SU-DHL-6 (cell line): Measurements from ENCODE around the gene SLC38A11.
"Not testable (repeated sequence)": the region's sequence is repeated elsewhere in the genome, so short reads cannot be mapped to it uniquely, and the experiment has no call there.

ENCODE experiments used
- H2AFZ ChIP-seq: fragments of 200-600 bp; sonication (generic); 2 replicates; pipeline ENCODE4 v1.6.1; 2014; ENCODE audit warnings: low read depth, mild to moderate bottlenecking, moderate library complexity, mixed read lengths, antibody characterized with exemption, low read length; ENCODE audit not compliant: severe bottlenecking
- H3F3A ChIP-seq: fragments of 200-600 bp; shearing (Covaris generic); 2 replicates; pipeline ENCODE4 v1.6.0; 2016; ENCODE audit warnings: antibody characterized with exemption, mild to moderate bottlenecking; ENCODE audit not compliant: insufficient read depth
- H3K27ac ChIP-seq: fragments of 200-600 bp; sonication (generic); 2 replicates; pipeline ENCODE4 v1.5.1; 2016; ENCODE audit warnings: low read depth, mild to moderate bottlenecking, low read length, moderate library complexity, mixed read lengths
- H3K27me3 ChIP-seq: fragments of 200-600 bp; sonication (generic), shearing (Covaris generic); 2 replicates; pipeline ENCODE4 v1.6.0; 2014; ENCODE audit warnings: mild to moderate bottlenecking, low read length
- H3K36me3 ChIP-seq: fragments of 200-600 bp; sonication (generic); 2 replicates; pipeline ENCODE4 v1.6.1; 2014; ENCODE audit warnings: mild to moderate bottlenecking, low read length, mixed read lengths
- H3K4me2 ChIP-seq: fragments of 300-600, 200-600 bp; shearing (Covaris generic), sonication (generic); 2 replicates; pipeline ENCODE4 v1.6.0; 2014; ENCODE audit warnings: low read length, low read depth, mild to moderate bottlenecking; ENCODE audit not compliant: poor library complexity, severe bottlenecking
- H3K4me3 ChIP-seq: fragments of 200-600 bp; sonication (generic); 2 replicates; pipeline ENCODE4 v1.5.1; 2014; ENCODE audit warnings: antibody characterized with exemption, low read length, mild to moderate bottlenecking, mixed read lengths; ENCODE audit not compliant: insufficient read depth, poor library complexity, severe bottlenecking
- H3K79me2 ChIP-seq: fragments of 200-600 bp; sonication (generic); 2 replicates; pipeline ENCODE4 v1.6.1; 2014; ENCODE audit warnings: mild to moderate bottlenecking, low read length, moderate library complexity; ENCODE audit not compliant: insufficient read depth
- H3K9ac ChIP-seq: fragments of 200-600 bp; sonication (generic); 2 replicates; pipeline ENCODE4 v1.7.0; 2014; ENCODE audit warnings: mild to moderate bottlenecking, low read length
- H3K9me2 ChIP-seq: fragments of 200-600 bp; sonication (generic); replicated peaks from 2 replicates; pipeline ENCODE4 v1.6.1; 2014; ENCODE audit warnings: low read length; ENCODE audit not compliant: insufficient read depth
- H3K9me3 ChIP-seq: fragments of 200-600 bp; sonication (generic); 2 replicates; pipeline ENCODE4 v1.6.1; 2014; ENCODE audit warnings: low read length, mixed read lengths; ENCODE audit not compliant: insufficient read depth
- H4K20me1 ChIP-seq: fragments of 200-600 bp; sonication (generic); 2 replicates; pipeline ENCODE4 v1.6.1; 2014; ENCODE audit warnings: low read depth, mild to moderate bottlenecking, antibody characterized with exemption, low read length, moderate library complexity, mixed read lengths
- EZH2phosphoT487 ChIP-seq: fragments of 200-600 bp; sonication (generic), shearing (Covaris generic); conservative IDR thresholded peaks from 2 replicates; pipeline ENCODE4 v1.6.1; 2018; ENCODE audit warnings: mild to moderate bottlenecking, antibody characterized with exemption, low read length, moderate library complexity, mixed read lengths
- TF ChIP-seq, protein P1 (sequence below): fragments of 200-600 bp; sonication (generic); IDR thresholded peaks from one replicate; pipeline ENCODE4 v1.5.1; 2017; ENCODE audit warnings: antibody characterized with exemption, mild to moderate bottlenecking, low read length, moderate library complexity; ENCODE audit not compliant: insufficient read depth, poor library complexity, severe bottlenecking

SLC38A11 gene

DNA sequence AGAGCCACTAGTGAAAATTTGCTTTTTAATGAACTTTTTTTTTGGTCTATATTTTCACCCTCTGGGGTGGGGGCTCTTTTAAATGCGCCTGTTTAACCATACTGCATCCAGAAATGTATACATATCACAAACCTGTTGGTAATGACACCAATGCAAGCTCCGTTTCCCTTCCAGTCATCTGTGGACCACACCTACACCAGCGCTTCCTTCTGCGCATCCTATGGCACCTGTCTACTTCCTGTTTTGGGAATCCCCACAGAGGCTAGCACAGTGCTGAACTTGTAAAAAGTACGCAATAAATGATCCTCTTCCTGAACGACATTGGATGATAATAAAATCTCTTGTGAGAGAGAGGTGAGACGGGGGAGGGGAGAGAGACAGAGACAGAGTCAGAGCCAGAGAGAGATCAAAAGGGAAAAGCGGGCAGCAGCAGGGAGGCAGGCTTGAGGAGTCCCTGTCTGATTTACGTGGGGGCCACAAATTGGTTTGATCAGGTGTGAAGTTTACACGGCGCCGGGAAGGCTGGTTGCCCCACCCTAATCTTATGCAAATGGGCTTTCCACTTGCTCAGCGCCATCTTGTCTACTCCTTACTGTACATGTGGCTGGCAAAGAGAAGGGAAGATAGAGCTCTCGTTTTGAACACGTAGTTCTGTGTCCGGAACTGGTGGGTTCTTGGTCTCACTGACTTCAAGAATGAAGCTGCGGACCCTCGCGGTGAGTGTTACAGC is 38.1 kb upstream of the SLC38A11 start:
- Histone ChIP-seq H3K27ac (no peak overlapping the region), H3K9me3 (no peaks in the 10 kb centered on the region), H3K9me2 (no peaks in the 10 kb centered on the region), H3K4me2 (no peak overlapping the region), H3K4me3 (no peak overlapping the region), H4K20me1 (no peaks in the 10 kb centered on the region), H2AFZ (no peak overlapping the region), H3K9ac (no peak overlapping the region), H3K36me3 (no peaks in the 10 kb centered on the region), H3K79me2 (no peaks in the 10 kb centered on the region), H3K27me3 (no peaks in the 10 kb centered on the region), H3F3A (no peaks in the 10 kb centered on the region)
- TF ChIP-seq, protein P1, sequence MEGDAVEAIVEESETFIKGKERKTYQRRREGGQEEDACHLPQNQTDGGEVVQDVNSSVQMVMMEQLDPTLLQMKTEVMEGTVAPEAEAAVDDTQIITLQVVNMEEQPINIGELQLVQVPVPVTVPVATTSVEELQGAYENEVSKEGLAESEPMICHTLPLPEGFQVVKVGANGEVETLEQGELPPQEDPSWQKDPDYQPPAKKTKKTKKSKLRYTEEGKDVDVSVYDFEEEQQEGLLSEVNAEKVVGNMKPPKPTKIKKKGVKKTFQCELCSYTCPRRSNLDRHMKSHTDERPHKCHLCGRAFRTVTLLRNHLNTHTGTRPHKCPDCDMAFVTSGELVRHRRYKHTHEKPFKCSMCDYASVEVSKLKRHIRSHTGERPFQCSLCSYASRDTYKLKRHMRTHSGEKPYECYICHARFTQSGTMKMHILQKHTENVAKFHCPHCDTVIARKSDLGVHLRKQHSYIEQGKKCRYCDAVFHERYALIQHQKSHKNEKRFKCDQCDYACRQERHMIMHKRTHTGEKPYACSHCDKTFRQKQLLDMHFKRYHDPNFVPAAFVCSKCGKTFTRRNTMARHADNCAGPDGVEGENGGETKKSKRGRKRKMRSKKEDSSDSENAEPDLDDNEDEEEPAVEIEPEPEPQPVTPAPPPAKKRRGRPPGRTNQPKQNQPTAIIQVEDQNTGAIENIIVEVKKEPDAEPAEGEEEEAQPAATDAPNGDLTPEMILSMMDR: no peak
- no peak for TF ChIP-seq EZH2phosphoT487

DNA sequence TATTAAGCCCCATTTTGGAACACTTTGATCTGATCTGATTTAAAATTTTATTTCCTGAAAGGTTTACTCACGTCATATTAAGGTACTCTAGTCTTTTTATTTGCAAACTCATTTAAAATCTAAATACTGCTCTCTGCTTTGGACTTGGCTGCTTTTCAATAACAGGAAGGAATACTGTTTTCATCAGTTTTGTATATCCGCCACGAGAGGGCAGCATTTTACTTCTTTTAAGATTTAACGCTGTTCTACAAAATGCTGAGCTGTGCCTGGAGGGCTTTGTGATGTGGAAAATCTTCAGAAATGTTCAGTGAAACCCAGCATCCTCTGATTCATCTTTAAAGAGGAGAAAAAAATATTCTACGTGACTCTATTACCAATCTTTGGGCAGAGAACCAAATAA is 37.5 kb upstream of the SLC38A11 start:
- no peak overlapping the region for H3K4me2 ChIP-seq

DNA sequence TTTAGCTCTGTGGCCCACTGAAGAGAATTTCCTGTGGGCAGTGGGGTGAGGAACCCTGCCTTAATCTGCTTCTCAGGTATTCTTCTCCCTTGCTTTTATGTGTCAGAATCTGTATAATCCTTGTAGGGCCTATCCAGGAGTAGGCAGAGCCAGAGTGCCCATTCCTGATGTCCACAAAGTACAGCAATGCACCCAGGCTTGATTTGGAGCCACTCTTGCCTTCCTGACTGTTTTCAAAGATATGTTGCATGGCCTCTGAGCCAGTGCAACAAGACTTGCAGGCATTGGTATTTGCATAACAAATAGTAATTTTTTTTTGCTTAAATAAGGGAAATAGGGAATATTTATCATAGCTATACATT is 36.7 kb upstream of the SLC38A11 start:
- not testable (repeated sequence) for H3K27me3 ChIP-seq, H3K36me3 ChIP-seq, H3F3A ChIP-seq, H3K4me2 ChIP-seq, H3K79me2 ChIP-seq, H3K27ac ChIP-seq, H3K9me2 ChIP-seq, H4K20me1 ChIP-seq, H3K9me3 ChIP-seq, H3K9ac ChIP-seq, H3K4me3 ChIP-seq, H2AFZ ChIP-seq

More for the DNA sequence above, 37.5 kb upstream of the SLC38A11 start:
- no peak overlapping the region for H2AFZ ChIP-seq
- no peaks in the 10 kb centered on the region for H3F3A ChIP-seq
- H3K9me2 ChIP-seq: no peaks in the 10 kb centered on the region
- H3K9ac ChIP-seq: no peak overlapping the region
- no peak overlapping the region for H3K27ac ChIP-seq
- no peaks in the 10 kb centered on the region for H3K9me3 ChIP-seq
- H3K79me2 ChIP-seq: no peaks in the 10 kb centered on the region
- no peaks in the 10 kb centered on the region for H4K20me1 ChIP-seq
- H3K4me3 ChIP-seq: no peak overlapping the region
- no peaks in the 10 kb centered on the region for H3K27me3 ChIP-seq
- TF ChIP-seq, protein P1: peak; percentile 36
- TF ChIP-seq EZH2phosphoT487: no peak
- no peaks in the 10 kb centered on the region for H3K36me3 ChIP-seq

DNA sequence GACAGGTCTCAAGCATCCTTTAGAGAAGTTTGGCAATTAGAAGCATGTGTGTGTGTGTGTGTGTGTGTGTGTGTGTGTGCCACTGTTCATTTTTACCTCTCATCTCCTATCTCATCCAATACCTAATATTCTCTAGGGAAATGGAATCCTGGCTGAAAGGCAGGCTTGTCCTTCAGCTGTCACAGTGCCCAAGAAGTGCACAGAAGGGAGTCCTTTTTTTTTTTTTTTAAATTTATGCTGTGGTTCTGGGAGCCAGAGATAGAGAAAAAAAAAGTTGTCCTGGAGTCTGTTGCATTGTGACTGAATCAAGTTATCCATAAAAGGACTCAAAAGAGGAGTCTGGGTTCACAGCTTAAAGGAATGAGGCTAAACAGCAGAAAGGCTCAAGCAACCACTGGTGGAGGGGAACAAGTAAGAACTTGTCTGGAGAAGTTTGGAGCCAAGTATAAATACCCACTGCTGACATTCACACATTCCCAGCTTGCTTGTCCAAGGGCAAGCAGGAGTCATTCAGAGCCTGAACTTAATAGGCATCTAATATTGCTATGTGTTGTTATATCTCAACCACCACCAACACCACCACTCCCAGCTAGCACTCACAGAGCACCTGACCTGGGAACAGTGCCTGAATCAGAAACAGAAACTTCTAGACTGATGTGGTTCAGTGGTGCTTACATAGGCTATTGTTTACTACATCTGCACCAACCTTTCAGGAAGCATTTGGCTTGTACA is 36.2 kb upstream of the SLC38A11 start:
- not testable (repeated sequence) for H4K20me1 ChIP-seq, H3K27ac ChIP-seq, H3K79me2 ChIP-seq, H3K4me3 ChIP-seq, H2AFZ ChIP-seq, H3K4me2 ChIP-seq, H3K9me2 ChIP-seq, H3K9ac ChIP-seq, H3K27me3 ChIP-seq, H3F3A ChIP-seq, H3K9me3 ChIP-seq, H3K36me3 ChIP-seq

DNA sequence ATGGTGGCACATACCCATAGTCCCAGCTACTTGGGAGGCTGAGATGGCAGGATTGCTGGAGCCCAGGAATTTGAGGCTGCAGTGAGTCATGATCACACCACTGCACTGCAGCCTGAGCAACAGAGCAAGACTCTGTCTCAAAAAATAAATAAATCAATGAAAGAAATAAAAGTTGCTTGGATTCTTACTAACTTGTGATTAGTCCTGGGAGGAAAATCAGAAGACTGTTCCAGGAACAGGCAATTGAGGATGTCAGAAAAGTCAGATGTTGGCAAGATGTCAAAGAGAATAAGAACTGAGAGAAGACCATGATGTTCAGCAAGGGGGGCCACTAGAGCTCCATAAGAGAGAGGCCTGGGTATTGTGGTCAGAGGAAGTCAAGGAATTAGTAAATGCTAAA is 35.6 kb upstream of the SLC38A11 start:
- H3K27me3 ChIP-seq, H3K9me2 ChIP-seq, H4K20me1 ChIP-seq, H3K36me3 ChIP-seq, H3K4me3 ChIP-seq, H3K9me3 ChIP-seq, H3K9ac ChIP-seq, H2AFZ ChIP-seq, H3F3A ChIP-seq, H3K79me2 ChIP-seq, H3K4me2 ChIP-seq, H3K27ac ChIP-seq: not testable (repeated sequence)

DNA sequence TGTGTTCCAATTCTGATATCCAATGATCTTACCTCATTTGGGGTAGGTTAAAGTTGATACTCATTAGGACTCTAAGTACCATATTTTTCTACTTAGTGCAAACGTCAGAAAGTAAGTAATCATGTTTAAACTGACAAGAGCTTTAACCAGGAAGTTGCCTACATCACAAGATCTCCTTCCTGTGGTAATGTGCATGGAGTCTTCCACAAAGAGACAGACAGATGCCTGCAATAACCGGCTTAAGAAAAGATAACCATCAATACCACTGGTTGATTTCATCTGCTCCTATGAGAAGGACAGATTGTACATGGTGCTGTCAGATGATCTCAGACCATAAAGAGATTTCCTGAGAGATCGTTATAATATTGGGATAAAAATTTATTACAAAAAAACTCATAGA is 33.5 kb upstream of the SLC38A11 start:
- H3K9me2 ChIP-seq, H3K4me2 ChIP-seq, H3F3A ChIP-seq, H2AFZ ChIP-seq, H3K36me3 ChIP-seq, H3K27me3 ChIP-seq, H3K4me3 ChIP-seq, H3K9me3 ChIP-seq, H3K27ac ChIP-seq, H3K9ac ChIP-seq, H4K20me1 ChIP-seq, H3K79me2 ChIP-seq: not testable (repeated sequence)
